Activated CD4-positive, alpha-beta T cell treated with anti-CD3 and anti-CD28 coated beads, Interleukin-2, Interleukin-4, amounts not matched to agents 100 ng/mL and 50 ng/mL, durations not matched to agents 16 hours and 8 hours (primary cell): ENCODE measurements around the gene LGI1.
A peak's percentile ranks its signal among the peaks of the same experiment; 100 is the strongest.
"Not testable (repeated sequence)": the region's sequence is repeated elsewhere in the genome, so short reads cannot be mapped to it uniquely, and the experiment has no call there.

ENCODE experiments used
- DNase-seq: peaks from one replicate; pipeline ENCODE4 v3.0.0-alpha.2; 2020; ENCODE audit warnings: low spot score

Gene LGI1

DNA sequence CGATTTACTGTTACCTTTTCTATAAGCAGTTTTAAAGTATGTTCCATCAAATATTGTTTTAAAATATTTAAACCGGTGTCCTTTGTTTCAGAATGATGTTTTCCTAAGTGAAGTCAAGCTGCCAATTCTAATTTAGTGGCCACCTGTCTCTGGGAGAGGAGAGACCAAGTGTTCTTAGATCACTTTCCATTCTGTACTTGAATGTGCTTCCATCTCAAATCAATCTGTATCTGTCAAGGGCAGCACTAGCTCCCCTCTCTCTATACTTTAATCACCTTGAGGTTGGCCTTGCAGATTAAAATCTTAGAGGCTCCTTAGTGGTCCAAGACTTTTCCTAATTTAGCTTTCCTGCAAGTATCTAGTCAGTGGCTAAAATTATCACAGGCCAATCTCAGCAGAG is 49.6 kb downstream of the LGI1 start:
- DNase-seq = no peak

GRCh38 chr10:93812659-93813338 is 55.1 kb downstream of the LGI1 start:
- DNase-seq = no peak

GRCh38 chr10:93813507-93814465 is 56.0 kb downstream of the LGI1 start:
- peak; percentile 47 for DNase-seq

DNA sequence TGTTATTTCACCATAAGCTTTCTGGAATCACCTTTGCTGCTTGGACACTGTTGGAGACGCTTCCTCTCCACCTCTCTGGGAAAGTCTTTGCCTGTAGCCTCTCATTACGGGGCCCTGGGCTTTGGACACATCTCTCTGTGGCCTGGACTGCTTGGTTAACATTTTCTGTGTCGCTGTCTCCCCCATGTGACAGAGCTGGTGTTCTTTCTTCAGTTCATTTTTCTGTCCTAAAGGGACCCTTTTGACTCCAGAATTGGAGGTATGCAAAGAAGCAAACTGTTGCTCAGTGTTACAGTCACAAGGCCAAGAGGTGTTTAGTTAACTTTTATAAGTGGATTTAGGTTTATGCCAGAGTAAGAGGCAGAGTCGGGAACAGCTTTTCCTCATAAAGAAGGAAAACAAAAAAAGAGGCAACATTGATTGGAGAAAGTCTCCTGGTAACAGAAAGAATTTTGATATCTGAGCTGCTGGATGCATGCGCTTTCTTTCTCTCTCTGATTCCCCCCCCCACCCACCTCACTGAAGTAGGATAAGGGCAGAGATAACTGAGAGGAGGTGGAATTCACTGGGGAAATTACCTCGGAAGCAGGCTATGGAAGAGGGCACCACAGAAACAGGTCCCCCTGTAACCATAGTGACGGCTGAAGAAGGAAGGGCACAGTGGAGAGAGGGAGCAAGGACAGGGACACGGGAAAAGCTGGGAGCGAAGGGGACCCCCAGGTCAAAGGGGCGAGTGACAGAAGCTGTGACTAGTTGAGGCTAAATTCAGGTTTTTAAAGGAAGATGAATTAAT is 57.8 kb downstream of the LGI1 start:
- DNase-seq = no peak

DNA sequence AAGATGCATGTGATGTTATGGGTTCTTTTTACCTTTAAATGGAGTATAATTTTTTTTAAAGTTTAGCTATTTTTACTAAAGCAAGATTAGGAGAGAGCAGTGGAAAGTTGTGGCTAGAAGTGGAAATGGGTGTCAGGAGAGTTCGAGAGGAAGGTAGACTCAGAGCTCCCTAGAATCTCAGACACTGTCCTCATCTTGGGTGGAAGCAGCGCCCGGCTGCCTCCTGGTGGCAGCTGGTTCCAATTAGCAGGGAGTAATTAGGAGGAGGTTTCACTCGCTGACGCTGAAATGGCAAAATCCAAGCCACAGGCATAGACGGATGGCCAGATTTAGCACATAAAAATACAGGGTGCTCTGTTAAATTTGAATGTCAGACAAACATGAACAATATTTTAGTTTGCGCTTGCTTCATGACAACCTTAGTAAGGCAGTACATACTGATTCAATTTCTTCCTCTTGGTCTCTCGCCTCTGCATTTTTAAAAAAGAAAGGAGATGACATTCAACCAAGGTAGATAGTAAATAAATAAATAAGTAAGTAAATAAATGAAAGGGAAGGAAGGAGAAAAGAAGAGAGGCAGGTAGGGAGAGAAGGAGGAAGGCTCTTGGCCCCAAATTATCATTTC is 58.5 kb downstream of the LGI1 start:
- peak; percentile 30 for DNase-seq

DNA sequence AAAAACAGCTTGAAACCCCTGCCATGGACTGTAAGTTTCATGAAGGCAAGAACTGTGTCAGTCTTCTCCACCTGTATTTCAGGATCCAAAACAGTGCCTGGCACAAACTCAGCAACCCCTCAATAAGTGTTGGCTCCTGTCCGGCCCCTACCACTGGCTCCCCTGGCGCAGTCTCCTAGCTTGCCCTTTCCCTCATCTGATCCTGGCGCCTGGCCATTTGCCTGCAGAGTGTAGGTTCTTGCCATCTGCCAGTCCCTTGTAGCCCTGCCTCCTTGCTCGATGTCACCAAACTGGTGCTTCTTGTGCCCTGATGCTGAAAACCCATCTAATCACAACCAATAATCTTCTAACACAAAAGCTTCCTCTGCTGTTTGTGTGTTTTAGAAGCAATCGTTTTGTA is 60.4 kb downstream of the LGI1 start:
- DNase-seq = no peak

GRCh38 chr10:93819520-93819919 is 61.8 kb downstream of the LGI1 start:
- no peak for DNase-seq

DNA sequence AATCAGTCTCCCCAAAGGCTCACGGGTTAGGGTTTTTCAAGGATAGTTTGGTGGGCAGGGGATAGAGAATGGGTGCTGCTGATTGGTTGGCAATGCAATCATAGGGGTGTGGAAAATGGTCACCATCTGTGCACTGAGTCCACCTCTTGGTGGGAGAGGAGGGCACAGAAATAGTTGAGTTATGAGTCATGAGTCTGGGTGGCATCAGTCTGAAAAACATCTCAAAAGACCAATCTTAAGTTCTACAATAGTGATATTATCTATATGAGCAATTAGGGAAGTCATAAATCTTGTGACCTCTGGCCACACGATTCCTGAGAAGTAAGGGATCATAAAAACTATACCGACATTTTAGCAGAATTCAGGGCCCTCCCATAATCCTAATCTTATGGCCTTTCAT is 62.7 kb downstream of the LGI1 start:
- DNase-seq = no peak

- no peak for DNase-seq
These were observed 63.5 kb downstream of the LGI1 start for GRCh38 chr10:93821051-93821772.

DNA sequence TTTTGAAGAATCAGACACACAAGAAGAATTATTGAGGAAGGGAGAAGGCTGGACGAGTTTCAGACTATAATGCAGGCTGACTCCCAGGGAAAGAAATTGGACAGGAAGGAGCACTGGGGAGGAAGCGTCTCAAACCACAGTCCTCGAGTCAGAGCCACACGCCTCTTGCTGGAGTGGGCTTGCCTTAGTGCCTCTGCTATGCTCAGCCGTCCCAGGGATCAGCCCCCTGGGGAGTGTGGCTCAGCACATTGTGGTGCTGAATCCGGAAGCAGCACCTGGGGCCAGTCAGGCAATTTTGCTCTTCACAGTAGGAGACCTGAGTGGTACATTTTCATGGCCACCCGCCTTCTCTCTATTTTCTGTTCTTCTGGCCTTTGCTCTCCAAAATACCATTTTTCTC is 68.6 kb downstream of the LGI1 start:
- no peak for DNase-seq

DNA sequence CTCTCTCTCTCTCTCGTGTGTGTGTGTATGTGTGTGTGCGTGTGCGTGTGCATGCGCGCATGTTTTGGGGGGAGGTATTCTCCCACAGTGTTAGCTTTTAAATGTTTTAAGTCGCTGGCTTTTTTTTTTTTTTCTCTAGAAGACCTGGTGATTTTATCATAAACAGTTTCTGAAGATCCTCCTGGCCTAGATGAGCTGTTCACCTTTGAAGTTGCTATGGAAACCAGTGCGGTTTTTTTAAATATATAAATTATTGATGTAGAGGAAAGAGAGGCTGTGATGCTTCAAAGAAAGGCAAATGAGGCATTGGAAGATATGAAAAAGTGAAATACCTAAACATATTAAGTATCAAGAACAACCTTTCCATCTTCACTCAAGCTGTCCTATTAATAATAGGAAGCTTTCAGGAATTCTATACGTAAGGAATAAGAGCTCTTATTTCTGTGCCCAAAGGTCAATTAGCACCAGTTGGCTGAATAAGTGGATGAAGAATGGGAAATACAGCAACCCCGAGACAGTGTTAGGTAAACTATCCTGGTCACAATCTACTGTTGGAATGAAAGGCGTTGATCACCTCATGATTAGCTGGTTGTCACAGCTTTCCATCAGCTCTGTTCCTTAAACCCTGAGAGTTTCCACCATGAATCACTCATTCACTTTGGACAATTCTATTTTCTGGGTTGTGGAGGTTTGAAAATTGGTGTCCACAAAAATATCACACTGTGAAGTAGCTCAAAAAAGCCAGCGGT is 69.5 kb downstream of the LGI1 start:
- no peak for DNase-seq

- not testable (repeated sequence) for DNase-seq
These were observed 73.3 kb downstream of the LGI1 start for GRCh38 chr10:93831065-93831464.

- no peak for DNase-seq
These were observed 78.0 kb downstream of the LGI1 start for GRCh38 chr10:93835770-93836169.

- no peak for DNase-seq
These were observed 80.1 kb downstream of the LGI1 start for GRCh38 chr10:93837822-93838221.

- no peak for DNase-seq
These were observed 80.5 kb downstream of the LGI1 start for GRCh38 chr10:93838278-93838677.

GRCh38 chr10:93841961-93842360 is 84.2 kb downstream of the LGI1 start:
- DNase-seq = no peak

DNA sequence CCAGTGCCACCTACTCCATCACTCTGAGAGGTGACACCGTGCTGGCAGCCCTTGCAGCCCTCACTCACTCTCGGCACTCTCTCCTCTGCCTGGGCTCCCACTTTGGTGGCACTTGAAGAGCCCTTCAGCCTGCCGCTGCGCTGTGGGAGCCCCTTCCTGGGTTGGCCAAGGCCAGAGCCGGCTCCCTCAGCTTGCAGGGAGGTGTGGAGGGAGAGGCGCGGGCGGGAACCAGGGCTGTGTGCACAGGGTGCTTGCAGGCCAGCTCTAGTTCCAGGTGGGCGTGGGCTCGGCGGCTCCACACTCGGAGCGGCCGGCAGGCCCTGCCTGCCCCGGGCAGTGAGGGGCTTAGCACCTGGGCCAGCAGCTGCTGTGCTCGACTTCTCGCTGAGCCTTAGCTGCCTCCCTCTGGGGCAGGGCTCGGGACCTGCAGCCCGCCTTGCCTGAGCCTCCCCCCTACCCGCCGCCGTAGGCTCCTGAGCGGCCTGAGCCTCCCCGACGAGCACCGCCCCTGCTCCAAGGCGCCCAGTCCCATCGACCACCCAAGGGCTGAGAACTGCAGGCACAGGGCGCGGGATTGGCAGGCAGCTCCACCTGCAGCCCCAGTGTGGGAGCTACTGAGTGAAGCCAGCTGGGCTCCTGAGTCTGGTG is 87.4 kb downstream of the LGI1 start:
- DNase-seq = no peak
